VCaP (cell line): Measurements from ENCODE around the gene CNNM2.
"Not testable (repeated sequence)": the region's sequence is repeated elsewhere in the genome, so short reads cannot be mapped to it uniquely, and the experiment has no call there.

Experiments
- H3K27ac ChIP-seq: fragments of 450-650 bp; 2 replicates; pipeline ENCODE4 v1.5.1; 2017
- CTCF ChIP-seq: fragments of 450-650 bp; conservative IDR thresholded peaks from 2 replicates; pipeline ENCODE4 v1.5.1; 2017; ENCODE audit warnings: mild to moderate bottlenecking, moderate library complexity

Gene CNNM2

GRCh38 chr10:102994531-102995295 lies 76.6 kb downstream of the CNNM2 start:
- TF ChIP-seq CTCF = no peak
- no peak overlapping the region for H3K27ac ChIP-seq

- TF ChIP-seq CTCF = no peak
- no peak overlapping the region for H3K27ac ChIP-seq
These were observed 78.8 kb downstream of the CNNM2 start for GRCh38 chr10:102996876-102997275.

GRCh38 chr10:102997998-102998397 lies 79.9 kb downstream of the CNNM2 start:
- no peak overlapping the region for H3K27ac ChIP-seq
- no peak for TF ChIP-seq CTCF

GRCh38 chr10:102998399-102998907 lies 80.4 kb downstream of the CNNM2 start:
- no peak for TF ChIP-seq CTCF
- no peak overlapping the region for H3K27ac ChIP-seq

- H3K27ac ChIP-seq = not testable (repeated sequence)
These were observed 82.0 kb downstream of the CNNM2 start for GRCh38 chr10:103000050-103000449.

GRCh38 chr10:103007017-103007416 lies 88.9 kb downstream of the CNNM2 start:
- H3K27ac ChIP-seq = no peak overlapping the region
- TF ChIP-seq CTCF = no peak

GRCh38 chr10:103013416-103013815 lies 95.3 kb downstream of the CNNM2 start:
- TF ChIP-seq CTCF = no peak
- H3K27ac ChIP-seq = no peak overlapping the region

GRCh38 chr10:103019425-103019824 lies 101.3 kb downstream of the CNNM2 start:
- H3K27ac ChIP-seq = no peak overlapping the region
- TF ChIP-seq CTCF = no peak
